CD4-positive, alpha-beta T cell treated with Interleukin-10 for 1 hour (primary cell): ENCODE results near the gene PDE2A.

ENCODE experiments used
- DNase-seq: peaks from one replicate; pipeline ENCODE4 v3.0.0-alpha.2; 2020

Gene PDE2A

DNA sequence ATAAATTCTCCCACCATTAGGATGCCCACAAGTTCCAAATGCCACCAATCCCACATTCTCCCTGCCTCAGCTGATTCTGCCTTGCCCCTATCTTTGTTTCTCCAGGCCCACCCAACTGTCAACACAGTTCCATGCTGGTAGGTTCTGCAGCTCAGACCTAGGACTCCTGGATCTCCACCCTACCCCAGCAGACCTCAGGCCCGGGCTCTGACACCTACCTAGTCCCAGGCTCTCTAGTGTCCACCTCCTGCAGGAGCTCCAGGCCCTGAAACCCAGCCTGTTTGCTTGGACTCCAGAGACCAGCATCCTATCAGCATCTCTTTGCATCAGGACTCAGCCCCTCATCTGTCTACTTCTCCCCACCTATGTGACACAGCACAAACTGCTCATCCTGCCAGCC lies 86.5 kb downstream of the PDE2A start:
- DNase-seq: no peak

DNA sequence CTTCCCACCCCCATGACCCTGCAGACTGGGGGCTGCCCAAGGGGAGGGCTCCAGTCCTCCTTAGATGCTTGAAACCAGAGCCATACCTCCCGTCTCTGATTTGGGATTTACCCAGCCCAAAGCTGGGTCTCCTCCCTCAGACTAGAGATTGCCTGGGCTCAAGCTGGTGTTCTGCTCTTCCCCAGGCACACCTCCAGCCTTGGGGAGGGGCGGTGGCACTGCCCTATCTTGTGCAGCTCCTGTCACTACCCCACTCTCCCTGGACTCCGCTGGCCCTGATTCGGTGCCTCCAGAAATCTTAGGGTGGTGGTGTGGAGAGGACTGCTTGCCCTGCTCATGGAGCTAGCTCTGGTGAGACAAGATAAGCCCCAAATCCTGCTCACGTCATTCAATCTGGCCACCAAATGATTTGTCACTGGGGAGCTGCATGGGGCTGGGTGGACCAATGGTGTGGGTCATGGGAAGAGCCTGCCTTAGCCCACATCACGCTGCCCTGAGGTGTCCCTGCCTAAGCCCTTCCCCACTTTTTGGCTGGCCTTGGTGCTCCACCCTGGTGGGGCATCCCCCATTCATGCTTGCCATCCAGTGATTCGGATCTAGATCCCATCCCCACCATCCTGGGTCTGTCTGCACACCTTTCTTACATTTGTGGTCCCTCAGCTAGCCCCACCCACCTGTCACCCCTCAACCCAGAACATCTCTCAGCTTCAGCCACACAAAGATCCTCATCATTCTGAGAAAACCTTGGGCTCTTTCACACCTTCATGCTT lies 87.7 kb downstream of the PDE2A start:
- DNase-seq: no peak

DNA sequence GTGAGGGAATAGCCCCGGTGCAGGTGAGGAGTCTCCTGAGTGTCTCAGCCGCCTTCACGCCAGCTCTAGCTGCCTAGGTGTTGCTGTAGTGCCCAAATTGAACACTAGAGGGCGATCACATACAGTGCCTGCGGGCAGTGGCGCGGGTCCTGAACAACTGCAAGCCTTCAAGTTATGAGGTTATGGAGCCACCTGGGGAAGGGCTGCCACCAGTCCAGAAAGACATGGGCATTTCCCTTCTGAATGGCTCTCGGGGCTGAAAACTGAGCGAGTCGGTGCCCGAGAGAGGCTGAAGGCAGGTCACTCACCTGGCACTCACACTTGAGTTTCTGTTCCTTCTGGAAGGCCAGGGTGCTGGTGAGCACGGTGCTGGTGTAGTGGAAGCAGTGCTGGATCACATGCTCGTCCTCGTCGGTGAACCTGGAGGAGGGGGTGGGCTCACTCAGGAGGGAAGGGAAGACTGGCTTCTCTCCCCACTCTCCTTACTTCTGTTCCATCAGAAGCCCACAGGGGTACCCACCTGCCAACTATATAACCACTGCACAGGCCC lies 88.4 kb downstream of the PDE2A start:
- DNase-seq: peak; percentile 81

DNA sequence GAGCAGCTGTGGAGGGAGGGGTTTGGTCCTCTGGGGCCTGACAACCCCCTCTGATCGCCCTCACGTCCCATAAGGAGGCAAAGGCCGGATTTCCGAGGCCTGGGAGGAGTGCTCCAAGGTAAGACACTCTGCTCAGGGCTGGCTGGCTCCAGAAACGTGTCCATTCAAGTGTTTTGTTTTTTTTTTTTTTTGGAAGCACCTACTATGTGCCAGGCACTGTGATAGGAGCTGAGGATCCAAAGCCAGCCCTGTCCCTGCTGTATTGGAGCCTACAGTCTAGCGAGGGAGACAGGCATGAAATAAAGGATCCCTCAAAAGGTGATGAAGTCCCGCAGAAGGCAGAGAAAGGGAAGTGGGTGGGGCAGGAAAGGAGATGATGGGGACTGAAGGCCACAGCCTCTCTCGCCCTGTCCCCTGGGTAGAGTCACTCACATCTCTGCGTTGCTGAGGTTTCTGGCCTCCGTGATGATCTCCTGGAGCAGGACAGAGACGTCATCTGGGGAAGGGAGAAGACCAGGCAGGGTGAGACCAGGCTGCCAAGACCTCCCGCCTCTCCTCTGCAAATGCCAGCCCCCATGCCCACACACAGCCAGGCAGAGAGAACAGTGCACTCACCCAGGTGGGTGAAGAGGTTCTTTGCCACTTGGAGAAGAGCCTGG lies 89.2 kb downstream of the PDE2A start:
- peak; percentile 4 for DNase-seq

DNA sequence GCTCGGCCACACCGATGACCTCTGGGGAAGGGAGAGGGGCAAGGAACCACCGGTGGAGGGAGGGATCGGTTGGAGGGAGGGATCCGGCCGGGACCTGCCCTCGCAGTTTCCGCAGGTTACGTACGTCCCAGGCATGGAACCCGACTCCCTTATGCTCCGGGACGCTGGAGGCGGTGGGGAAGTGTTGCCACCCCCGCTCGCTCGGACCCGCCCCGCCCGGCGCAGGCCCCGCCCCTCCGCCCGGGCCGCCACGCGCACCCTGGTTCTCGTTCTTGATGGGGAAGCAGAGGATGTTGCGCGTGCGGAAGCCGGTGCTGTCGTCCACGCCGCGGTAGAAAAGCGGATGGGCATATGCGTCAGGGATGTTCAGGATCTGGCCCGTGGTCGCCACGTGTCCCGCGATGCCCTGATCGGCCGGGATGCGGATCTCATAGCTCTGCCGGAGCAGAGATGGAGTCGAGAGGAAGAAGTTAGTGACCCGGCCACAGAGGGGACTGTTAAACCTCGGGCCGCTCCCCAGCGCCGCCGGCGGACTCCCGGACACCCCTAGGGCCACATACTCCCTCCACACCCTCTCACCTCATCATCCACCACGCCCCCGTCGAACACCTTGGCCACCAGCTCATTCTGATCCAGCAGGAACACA lies 89.8 kb downstream of the PDE2A start:
- DNase-seq: peak; percentile 76

DNA sequence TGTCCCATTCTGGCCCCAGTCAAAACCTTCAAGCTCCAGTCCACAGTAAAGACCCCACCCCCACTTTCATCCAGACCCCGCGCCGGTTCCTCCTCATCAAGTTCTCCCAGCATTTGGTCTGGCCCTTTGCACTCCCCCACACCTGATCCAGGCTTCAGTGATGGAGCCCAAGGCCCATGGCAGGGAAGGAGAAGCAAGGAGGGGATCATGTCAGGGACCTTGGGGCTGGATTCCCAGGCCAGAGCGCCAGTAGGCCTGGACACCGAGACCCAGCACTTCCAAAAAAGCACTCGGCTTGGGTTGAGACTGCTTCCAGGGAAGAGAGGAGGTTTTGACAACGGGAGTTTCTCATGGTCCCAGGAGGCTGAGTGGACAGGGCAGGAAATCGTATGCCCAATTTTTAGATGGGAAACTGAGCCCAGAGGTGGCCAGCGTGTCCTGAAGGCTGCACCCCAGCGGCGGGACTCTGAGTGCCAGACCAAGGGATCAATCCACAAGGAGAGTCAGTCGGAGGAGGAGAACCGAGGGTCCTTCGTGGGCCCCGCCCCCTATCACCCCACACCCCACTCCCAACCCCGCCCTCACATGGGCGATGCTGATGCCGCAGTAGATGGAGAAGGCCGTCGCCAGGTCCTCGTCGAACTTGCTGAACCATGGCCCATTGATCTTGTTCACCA lies 90.5 kb downstream of the PDE2A start:
- DNase-seq: no peak

DNA sequence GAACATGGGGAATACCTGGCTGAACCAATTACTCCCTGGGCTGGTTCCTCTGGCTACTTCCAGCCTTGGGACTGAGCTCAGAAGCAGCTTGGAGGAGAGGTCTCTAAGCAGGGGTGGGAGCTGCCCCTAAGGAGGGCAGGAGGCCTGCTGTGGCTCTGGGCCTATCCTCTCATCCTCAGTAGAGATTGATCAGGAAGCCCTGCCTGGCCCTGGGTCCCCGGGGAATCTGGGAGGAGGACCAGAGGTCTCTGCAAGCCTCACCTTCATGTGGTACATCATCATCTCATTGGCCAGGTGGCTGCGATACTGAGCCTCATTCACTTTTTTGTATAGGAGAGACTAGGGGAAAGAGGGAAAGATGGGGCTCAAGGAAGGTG lies 91.1 kb downstream of the PDE2A start:
- no peak for DNase-seq

DNA sequence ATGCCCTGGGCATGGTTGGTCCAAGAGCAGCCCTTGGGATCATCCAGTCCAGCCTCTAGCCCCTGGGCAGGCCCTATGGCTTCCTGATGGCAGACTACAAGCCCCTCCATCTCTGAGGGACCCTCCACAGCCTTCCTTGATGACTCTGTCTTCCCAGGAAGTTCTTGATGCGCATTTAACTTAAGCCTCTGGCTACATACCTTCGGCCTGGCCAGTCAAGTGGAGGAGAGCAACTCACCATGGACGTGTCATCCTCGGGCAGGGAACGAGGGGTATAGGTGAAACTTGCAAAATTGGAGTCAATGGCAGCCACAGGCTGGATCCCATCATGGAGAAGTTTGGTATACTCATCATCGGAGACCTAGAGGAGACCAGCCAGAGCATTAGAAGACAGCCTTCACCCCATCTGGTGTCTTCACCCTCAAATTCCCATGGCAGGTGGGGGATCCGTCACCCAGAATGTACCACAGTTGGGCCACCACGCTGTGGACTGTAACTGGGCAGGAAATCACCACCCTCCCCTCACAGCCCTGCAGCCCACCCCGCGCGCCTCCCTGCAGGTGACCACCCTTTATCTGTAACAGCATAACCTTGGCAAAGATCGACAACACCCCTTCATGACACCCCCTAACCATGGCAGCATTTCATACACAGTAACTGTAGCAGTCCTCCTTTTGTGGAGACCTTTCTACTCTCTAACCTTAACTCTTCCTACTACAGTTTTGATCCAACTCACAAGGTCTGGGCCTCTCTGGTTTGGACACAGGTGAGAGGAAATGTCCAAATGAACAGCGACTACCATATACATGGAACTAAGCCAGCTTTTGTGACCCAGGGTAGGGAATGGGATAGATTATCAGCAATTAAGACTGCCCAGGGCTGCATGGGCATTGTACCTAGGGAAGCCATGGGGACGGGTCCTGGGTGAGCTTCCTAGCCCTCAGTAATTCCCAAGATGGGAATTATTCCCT lies 91.7 kb downstream of the PDE2A start:
- no peak for DNase-seq

DNA sequence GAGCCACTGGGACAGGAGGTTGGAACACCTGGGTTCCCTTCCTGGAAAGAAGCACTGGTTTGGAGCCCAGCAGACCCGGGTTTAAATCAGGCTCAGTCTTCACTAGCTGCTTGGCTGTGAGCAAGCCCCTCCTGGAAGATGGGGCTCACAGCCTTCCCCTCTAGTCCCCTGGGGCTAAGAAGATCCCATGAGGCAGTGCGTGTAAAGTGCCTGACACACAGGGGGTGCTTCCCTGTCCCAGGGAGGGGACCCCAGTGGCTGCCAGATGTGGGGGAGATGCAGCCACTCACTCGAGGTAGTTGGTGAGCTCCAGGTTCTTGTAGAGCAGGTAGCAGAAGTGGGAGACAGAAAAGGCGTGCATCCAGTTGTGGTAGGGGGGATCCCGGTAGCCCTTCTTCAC lies 93.2 kb downstream of the PDE2A start:
- no peak for DNase-seq

DNA sequence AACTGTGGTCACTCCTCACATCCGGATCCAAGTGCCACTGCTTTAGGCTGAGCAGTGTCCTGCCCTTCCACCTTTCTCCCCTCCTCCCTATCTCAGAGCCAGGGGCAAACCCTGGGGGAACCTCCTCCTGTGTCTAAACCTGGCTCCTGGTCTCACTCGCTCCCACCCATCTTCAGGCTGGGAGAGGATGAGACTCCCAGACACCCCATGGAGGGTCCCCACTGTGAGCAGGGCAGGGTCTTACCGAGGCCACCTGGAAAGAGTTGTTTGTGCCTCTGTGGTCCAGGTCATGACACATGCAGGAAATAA lies 93.6 kb downstream of the PDE2A start:
- DNase-seq: no peak

DNA sequence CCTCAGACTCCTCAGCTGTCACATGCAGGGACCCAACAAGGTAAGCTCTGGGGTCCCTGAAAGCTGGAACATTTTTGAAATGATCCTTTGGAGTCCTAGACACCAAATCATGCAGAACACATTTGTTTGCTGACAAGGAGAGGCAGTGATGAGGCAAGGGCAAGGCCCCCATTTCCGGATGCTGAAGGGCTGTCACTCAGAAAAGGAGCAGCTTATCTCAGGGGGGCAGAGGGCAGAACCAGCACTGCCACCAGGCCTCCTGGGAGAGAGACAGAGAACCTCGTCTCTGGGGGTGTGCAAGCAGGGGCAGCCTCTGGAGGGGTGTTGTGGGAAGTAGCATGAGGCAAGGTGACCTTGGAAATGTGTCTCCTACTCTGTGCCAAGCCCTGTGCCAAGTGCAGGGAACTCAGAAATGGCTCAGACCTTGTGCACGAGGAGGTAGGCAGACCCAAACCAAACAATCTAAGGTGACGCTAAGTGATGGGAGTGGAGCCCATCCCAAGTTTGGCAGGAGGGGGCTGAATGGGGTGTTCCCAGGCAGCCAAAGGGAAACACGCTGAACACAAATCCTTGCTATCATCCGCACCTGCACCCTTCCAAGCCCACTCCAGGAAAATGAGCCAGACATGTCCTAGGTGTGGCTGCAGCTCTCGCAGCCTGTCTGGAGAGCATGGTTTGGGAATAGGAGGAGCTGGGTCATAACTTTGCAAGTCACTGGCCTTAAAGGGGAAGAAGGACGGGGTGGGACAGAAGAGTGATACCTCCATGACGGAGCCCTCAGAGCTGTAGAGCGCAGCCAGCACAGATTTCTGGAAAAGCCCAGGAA lies 94.2 kb downstream of the PDE2A start:
- no peak for DNase-seq

DNA sequence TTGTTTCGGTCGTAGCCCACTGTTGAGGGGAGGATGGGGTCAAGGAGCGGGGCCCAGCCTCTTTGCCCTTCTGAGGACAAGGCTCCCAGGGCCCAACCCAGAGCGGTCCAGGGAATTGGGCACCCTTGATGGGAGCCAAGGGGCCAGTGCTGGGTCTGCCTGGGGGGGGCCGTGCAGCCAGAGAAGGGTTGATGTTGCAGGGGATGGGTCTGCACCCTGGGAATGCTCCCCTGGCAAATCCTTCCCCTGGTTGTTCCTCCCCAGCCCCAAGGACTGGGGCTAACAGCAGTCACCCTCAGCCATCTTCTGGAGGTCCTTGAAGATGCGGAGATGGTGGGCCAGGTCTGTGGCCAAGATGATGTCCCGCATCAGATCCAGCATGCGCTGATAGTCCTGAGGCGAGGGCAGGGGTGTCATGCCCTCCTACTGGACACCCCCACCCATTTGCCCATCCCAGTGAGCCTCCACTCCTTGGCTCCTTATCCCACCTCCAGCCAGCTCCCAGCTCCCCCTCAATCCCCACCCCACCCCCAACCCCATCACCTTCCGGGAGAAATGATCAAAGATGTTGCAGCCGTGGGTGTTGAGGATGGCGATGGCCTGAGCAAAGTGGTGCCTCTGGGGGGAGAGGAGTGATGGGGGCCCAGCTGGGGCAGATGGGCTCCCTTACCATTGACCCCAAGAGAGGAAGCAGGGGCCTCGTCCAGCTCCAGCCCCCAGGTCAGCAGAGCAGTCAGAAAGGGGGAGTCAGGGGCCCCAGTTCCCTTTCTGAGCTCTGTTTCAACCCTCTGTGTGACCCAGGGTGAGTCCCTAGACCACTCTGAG lies 95.0 kb downstream of the PDE2A start:
- DNase-seq: no peak

DNA sequence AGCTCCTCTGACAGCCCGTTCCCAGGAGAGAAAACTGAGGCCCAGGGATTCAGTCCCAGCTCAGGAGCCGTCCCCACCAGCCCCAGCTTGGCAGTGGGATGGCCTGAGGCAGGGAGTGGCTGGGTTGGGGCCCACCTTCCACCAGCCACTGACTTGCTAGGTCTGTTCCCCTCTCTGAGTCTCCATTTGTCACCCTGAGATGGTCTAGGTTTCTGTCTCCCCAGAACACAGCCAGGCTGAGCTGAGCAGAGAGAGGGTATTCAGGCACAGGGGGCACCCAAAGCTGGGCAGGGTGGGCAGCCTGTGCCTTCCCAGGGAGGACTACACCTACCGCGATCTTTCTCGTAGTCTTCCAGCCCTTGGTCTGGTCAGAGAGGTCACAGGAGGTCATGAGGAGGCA lies 95.7 kb downstream of the PDE2A start:
- DNase-seq: no peak

DNA sequence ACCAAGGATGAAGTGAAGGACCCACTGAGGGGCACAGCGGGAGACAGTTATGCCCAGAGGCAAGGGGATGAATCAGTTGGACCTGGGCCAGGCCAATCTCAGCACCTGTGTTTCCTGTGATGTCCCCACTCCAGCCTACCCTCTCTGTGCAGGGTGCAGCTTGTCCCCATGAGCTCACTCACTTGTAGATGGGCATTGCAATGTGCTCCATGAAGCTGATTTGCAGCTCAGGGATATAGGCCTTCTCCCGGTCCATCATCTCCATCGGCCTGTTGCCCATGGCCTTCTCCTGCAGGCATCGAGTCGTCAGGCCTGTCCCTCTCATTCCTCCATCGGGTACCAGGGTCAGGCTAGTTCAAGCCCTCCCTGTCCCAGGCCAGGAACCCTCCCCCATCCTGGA lies 96.2 kb downstream of the PDE2A start:
- DNase-seq: no peak

DNA sequence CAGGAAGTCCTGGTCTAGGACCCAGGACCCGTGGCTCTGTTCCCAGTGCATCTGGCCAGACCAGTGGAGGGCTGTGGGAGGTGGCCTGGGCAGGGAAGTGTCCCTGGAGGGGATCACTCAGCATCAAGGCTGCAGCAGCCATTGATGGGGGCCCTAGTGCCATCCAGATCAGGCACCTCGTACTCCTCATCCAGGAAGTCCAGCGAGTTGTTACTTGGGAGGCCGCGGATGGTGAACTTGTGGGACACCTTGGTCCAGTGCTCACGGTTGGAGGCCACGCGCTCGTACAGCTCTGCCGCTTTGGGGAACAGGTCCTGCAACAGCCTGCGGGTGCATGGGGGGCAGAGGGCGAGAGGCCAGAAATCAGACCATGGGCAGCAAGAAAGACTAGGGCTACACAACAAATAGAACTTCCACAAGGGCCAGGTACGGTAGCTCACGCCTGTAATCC lies 96.9 kb downstream of the PDE2A start:
- DNase-seq: no peak

DNA sequence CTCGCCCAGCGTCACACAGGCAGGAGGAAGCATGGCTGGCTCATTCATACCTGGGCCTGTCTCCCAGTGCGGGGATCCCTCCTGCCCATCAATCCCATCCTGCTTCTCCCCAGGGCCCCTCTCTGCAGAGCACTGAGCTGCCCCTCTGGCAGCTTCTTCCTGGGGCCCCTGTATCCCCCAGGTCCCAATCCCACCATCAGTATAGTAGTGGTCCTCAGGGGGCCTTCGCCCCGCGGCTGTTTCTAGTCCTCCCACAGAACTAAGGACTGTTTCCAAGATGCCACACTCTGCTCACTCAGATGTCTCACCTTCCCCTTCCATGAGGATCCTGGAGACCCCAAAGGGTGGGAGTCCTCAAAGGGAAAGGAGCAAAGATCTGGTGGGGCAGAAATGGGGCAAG lies 97.6 kb downstream of the PDE2A start:
- no peak for DNase-seq

DNA sequence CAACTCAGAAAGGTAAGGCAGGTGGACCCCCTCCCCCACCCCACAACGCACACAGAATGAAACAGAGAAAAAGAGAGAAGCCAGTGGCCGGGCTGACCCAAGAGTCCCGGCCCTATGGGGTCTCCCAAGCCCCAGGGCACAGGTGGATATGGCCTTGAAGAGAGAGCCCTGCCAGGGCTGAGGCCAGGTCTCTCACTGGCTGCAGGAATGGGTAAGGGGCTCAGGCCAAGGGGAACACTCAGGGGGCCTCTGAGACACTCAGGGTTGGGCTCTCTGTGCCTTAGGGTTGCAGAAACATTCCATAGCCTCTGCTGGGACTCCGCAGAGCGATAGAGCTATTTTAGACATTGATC lies 98.0 kb downstream of the PDE2A start:
- no peak for DNase-seq

DNA sequence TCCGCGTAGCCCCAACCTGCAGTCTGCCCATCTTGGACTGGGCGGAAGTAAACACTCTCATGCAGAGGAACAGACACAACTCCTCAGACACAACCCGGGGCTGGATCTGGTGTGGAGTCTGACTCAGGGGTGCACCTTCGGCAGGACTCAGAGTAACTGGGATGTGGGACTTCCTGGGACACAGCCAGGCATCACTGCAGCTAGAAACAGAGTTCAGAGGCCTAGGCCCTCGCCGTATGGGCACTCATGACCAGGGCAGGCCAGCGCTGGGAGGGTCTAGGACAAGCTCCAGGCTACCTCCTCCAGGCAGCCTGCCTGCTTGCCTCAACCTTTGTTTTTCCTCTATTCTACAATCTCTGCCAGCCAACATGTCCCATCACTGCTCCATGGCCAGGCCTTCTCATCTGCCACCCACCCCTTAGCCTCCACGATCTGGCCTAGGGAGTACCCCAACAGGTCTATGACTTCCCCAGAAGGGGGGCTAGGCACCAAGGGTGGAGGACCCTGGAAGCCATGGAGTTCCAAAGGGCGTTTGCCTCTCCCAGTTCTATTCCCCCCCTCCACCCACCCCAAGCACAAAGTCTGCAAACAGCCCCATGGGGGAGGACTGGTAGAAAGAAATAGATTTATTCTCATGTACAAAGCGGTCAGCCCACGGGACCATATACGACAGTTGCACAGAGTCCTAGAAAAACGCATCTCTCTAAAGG lies 98.5 kb downstream of the PDE2A start:
- no peak for DNase-seq

DNA sequence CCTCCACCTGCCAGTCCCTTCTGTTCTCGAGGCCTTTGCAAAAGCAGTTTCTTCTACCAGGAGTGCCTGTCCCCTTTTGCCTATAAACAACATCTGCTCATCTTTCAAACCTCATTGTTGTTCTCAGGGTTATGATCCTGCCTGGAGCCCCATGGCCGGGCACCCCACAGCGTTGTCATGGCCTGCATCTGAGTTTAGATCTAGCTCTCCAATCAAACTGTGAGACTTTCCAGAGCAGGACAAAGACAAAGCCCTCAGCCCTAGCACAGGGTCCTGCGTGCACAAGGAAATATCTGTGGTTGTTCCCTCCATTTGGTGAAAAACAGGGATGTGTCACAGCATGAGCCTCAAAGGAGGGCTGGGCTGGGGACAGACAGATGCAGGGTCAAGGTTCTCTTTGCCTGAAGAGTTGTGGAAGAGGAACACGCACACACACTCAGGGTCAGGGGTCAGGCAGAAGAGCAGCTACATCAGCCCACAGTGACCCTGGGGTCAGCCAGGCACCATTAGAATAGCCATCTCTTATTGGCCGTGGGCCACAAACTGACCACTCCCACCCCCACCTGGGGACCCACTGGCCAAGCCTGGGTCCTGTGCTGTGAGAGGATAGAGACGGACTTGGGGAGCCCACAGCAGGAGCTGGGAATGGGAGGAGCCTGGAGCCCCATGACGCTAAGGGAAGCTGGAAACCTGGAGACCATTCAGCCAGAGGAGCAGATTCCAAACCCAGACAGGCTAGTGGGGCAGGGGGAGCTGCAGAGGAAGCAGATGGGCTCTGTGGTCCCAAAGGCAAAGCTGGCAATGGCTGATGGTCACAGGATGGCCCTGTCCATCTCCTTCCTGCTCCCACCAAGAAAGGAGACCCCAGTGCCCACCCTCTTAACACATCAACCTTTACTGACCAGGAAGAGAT lies 99.4 kb downstream of the PDE2A start:
- DNase-seq: no peak
